Lower leg skin (tissue), 3 donors: ENCODE results near the gene GEMIN4.

ENCODE experiments used
- CTCF ChIP-seq, 3 donors: fragments of 450-650 bp; IDR thresholded peaks; one replicate each; pipeline ENCODE4 v1.5.1; 2016; ENCODE audit warnings: antibody characterized with exemption in 3 of 3, mild to moderate bottlenecking in 3 of 3, moderate library complexity in 2 of 3
- POLR2A ChIP-seq, 2 donors: fragments of 450-650 bp; IDR thresholded peaks; one replicate each; pipeline ENCODE4 v1.6.1; 2016 to 2017; ENCODE audit warnings: antibody characterized with exemption in 2 of 2, mild to moderate bottlenecking in 1 of 2, moderate library complexity in 1 of 2

- TF ChIP-seq CTCF (IDR thresholded peaks at IDR 0.05) = no peak
- TF ChIP-seq POLR2A (IDR thresholded peaks at IDR 0.05) = no peak
Observed at GRCh38 chr17:733743-734142, 18.3 kb downstream of the GEMIN4 start.
